PC-3 (cell line): ENCODE measurements around the gene NSUN5. TPM values are rescaled to one million over a fixed set of nuclear protein-coding genes. Genes with fewer than 3 reads are reported as not detected.

Experiments
- ATAC-seq: fragments of 200-7000 bp; cut with Tn5 transposase; 2 replicates; pipeline ENCODE4 v1.9.1; 2020; ENCODE audit warnings: mild to moderate bottlenecking, moderate library complexity
- BruUV-seq: library from RNA; stranded (reverse); fragments of 400-500 nt; replicated peaks from 2 replicates; lab custom pipeline; 2021; lab: Mats Ljungman, UMichigan
- CTCF ChIA-PET: fragments of 300-600 bp; sonication (Branson Sonifier 250); formaldehyde crosslinking; loops from one replicate; lab custom pipeline; 2022; ENCODE audit warnings: antibody characterized with exemption; lab: Charles Lee
- POLR2A ChIA-PET: fragments of 300-600 bp; sonication (Branson Sonifier 250); formaldehyde crosslinking; loops from one replicate; lab custom pipeline; 2022; ENCODE audit warnings: antibody characterized with exemption; ENCODE audit not compliant: unreplicated experiment; lab: Charles Lee
- DNase-seq: peaks from one replicate; pipeline ENCODE4 v3.0.0-alpha.2; 2015
- H2AFZ ChIP-seq: fragments of 300-600 bp; sonication (generic); 2 replicates; pipeline ENCODE4 v1.6.0; 2016; ENCODE audit warnings: antibody characterized with exemption, low read length
- H3F3A ChIP-seq: fragments of 300-600 bp; sonication (generic); one replicate; pipeline ENCODE4 v1.6.0; 2017; ENCODE audit warnings: antibody characterized with exemption, low read length, control low read depth, mild to moderate bottlenecking; ENCODE audit not compliant: unreplicated experiment
- H3K27ac ChIP-seq: fragments of 300-600 bp; sonication (generic); 2 replicates; pipeline ENCODE4 v1.5.1; 2016; ENCODE audit warnings: mild to moderate bottlenecking, low read length
- H3K27me3 ChIP-seq: fragments of 300-600 bp; sonication (generic); 2 replicates; pipeline ENCODE4 v1.6.1; 2016; ENCODE audit warnings: low read length, mixed read lengths
- H3K36me3 ChIP-seq: fragments of 300-600 bp; sonication (generic); 2 replicates; pipeline ENCODE4 v1.6.1; 2016; ENCODE audit warnings: low read depth, mixed run types, low read length, mixed read lengths
- H3K4me1 ChIP-seq: fragments of 300-600 bp; sonication (generic); 2 replicates; pipeline ENCODE4 v1.5.1; 2016; ENCODE audit warnings: low read length; ENCODE audit not compliant: insufficient read depth
- H3K4me2 ChIP-seq: fragments of 300-600 bp; sonication (generic); 2 replicates; pipeline ENCODE4 v1.6.0; 2016; ENCODE audit warnings: low read length
- H3K4me3 ChIP-seq: fragments of 300-600 bp; sonication (generic); 2 replicates; pipeline ENCODE4 v1.5.1; 2016; ENCODE audit warnings: mild to moderate bottlenecking, low read length, mixed read lengths
- H3K79me2 ChIP-seq: fragments of 300-600 bp; sonication (generic); 2 replicates; pipeline ENCODE4 v1.6.1; 2017; ENCODE audit warnings: low read length, mixed read lengths
- H3K9ac ChIP-seq: fragments of 300-600 bp; sonication (generic); 2 replicates; pipeline ENCODE4 v1.6.0; 2016; ENCODE audit warnings: mild to moderate bottlenecking, low read length
- H3K9me2 ChIP-seq: fragments of 300-600 bp; sonication (generic); replicated peaks from 2 replicates; pipeline ENCODE4 v1.6.1; 2016; ENCODE audit warnings: mixed run types, low read length, mixed read lengths
- H3K9me3 ChIP-seq: fragments of 300-600 bp; sonication (generic); 2 replicates; pipeline ENCODE4 v1.6.1; 2016; ENCODE audit warnings: low read length, mixed read lengths
- H4K20me1 ChIP-seq: fragments of 300-600 bp; sonication (generic); 2 replicates; pipeline ENCODE4 v1.6.1; 2016; ENCODE audit warnings: low read length, mixed read lengths
- CTCF ChIP-seq: fragments of 300-600 bp; sonication (generic); conservative IDR thresholded peaks from 2 replicates; pipeline ENCODE4 v1.5.1; 2017; ENCODE audit warnings: antibody characterized with exemption, low read depth, mild to moderate bottlenecking, low read length
- EZH2 ChIP-seq: fragments of 300-600 bp; sonication (generic); IDR thresholded peaks from one replicate; pipeline ENCODE4 v1.6.1; 2017; ENCODE audit warnings: antibody characterized with exemption, mild to moderate bottlenecking, low read length; ENCODE audit not compliant: unreplicated experiment
- EZH2phosphoT487 ChIP-seq: fragments of 300-600 bp; sonication (generic); IDR thresholded peaks from 2 replicates; pipeline ENCODE4 v1.6.1; 2018; ENCODE audit warnings: mild to moderate bottlenecking, antibody characterized with exemption, low read length, borderline replicate concordance
- intact Hi-C: fragments of 100-400 bp; cut with micrococcal nuclease; formaldehyde crosslinking; loops from 2 replicates; pipeline ENCODE4 v1.9.0; 2023
- total RNA-seq: library from RNA; depleted of rRNA; stranded (reverse); fragments of >200 nt; gene quantifications from 2 replicates; pipeline ENCODE4 v1.2.3, GENCODE V29; 2014

NSUN5 gene
- total RNA-seq, 1 experiment from 2014 or later = 36.0 TPM

DNA sequence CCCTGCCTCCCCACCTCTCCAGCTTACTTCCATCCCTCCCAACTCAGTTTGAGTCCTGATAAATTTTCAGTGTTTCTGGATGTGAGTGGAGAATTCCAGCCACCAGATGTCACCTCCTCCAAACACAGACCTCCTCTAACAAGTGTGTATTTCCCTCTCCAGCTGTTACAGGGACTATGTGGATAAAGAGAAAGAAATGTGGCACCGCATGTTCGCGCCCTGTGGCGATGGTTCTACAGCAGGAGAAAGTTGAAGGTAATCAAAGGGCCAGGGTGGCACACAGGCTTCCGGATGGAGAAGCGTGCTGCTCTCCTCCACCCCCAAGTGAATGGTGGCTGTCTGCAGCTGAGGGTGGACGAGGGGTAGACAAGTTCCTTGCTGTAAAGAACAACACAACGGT, 34.0 kb upstream of the NSUN5 start:
- DNase-seq (peak; percentile 8), ATAC-seq (peak; percentile 84)
- H3K9me3 ChIP-seq = no peaks in the 10 kb centered on the region
- no peak overlapping the region for H3K9ac ChIP-seq
- intact Hi-C loops = loop anchor here (1.0 to 5.0 kb wide), 2 partner anchors 94 to 110 kb away; no protein-coding TSS in a partner anchor
- H3F3A ChIP-seq = no peaks in the 10 kb centered on the region
- no peak overlapping the region for H3K27ac ChIP-seq
- no peaks in the 10 kb centered on the region for H4K20me1 ChIP-seq
- H2AFZ ChIP-seq = no peak overlapping the region
- ChIA-PET POLR2A (no interaction called here), CTCF (interaction anchor here (1.1 to 1.7 kb wide), 2 partner anchors 94 to 109 kb away, joined by 3 to 6 read pairs; no protein-coding TSS in a partner anchor)
- H3K9me2 ChIP-seq = no peaks in the 10 kb centered on the region
- no peak for TF ChIP-seq EZH2
- TF ChIP-seq EZH2phosphoT487 = no peak
- TF ChIP-seq CTCF = peak; percentile 50
- H3K36me3 ChIP-seq = no peaks in the 10 kb centered on the region
- no peaks in the 10 kb centered on the region for H3K4me1 ChIP-seq
- H3K27me3 ChIP-seq = no peaks in the 10 kb centered on the region; the same call in 1 of the 2 replicates
- H3K79me2 ChIP-seq = no peaks in the 10 kb centered on the region
- no peak overlapping the region for H3K4me3 ChIP-seq
- no TSS peak for BruUV-seq
- H3K4me2 ChIP-seq = no peak overlapping the region

- ATAC-seq = no peak; the same call in 1 of the 2 replicates
- ChIA-PET CTCF (interaction anchor here (1.1 to 1.7 kb wide), 2 partner anchors 95 to 110 kb away, joined by 3 to 6 read pairs; no protein-coding TSS in a partner anchor), POLR2A (no interaction called here)
- Histone ChIP-seq H4K20me1 (no peaks in the 10 kb centered on the region), H3K4me3 (no peak overlapping the region), H3F3A (no peaks in the 10 kb centered on the region), H3K27ac (no peak overlapping the region), H3K4me2 (no peak overlapping the region), H3K27me3 (no peaks in the 10 kb centered on the region), H3K4me1 (no peaks in the 10 kb centered on the region), H3K9me2 (no peaks in the 10 kb centered on the region), H2AFZ (no peak overlapping the region), H3K9me3 (no peaks in the 10 kb centered on the region), H3K79me2 (no peaks in the 10 kb centered on the region), H3K9ac (no peak overlapping the region), H3K36me3 (no peaks in the 10 kb centered on the region)
- BruUV-seq = no TSS peak
- intact Hi-C loops = loop anchor here (1.0 to 5.0 kb wide), 2 partner anchors 94 to 110 kb away; no protein-coding TSS in a partner anchor
- no peak for TF ChIP-seq EZH2
- no peak for TF ChIP-seq CTCF
- no peak for TF ChIP-seq EZH2phosphoT487
- DNase-seq = peak; percentile 32
Measured at GRCh38 chr7:73341877-73342276, 33.3 kb upstream of the NSUN5 start.

DNA sequence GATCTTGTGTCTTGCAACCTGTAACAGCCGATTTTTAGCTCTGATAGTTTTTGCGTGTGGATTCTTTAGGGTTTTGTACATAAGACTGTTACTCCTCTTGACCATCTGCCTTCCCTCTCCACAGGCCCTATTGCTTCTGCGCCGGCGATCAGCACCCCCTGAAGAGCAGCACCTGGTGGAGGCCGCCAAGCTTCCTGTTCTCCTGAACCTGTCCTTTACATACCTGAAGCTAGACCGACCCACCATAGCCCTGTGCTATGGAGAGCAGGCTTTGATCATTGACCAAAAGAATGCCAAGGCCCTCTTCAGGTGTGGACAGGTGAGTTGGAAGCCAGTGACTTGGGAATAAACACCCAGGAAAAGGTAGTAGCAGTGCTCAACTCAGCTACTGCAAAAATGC, 31.9 kb upstream of the NSUN5 start:
- DNase-seq (no peak), ATAC-seq (no peak)
- no peaks in the 10 kb centered on the region for H3K9me3 ChIP-seq
- TF ChIP-seq EZH2 (no peak), EZH2phosphoT487 (no peak), CTCF (no peak)
- no peak overlapping the region for H3K9ac ChIP-seq
- H3K4me2 ChIP-seq = no peak overlapping the region
- POLR2A ChIA-PET = no interaction called here
- H3K79me2 ChIP-seq = no peaks in the 10 kb centered on the region
- H3K36me3 ChIP-seq = no peaks in the 10 kb centered on the region
- no peak overlapping the region for H2AFZ ChIP-seq
- no peaks in the 10 kb centered on the region for H4K20me1 ChIP-seq
- H3K27ac ChIP-seq = no peak overlapping the region
- intact Hi-C loops = loop anchor here (5.0 kb wide), 1 partner anchor 112 kb away; no protein-coding TSS in a partner anchor
- no TSS peak for BruUV-seq
- CTCF ChIA-PET = no interaction called here
- H3F3A ChIP-seq = no peaks in the 10 kb centered on the region
- no peaks in the 10 kb centered on the region for H3K4me1 ChIP-seq
- H3K4me3 ChIP-seq = no peak overlapping the region
- H3K9me2 ChIP-seq = no peaks in the 10 kb centered on the region
- no peaks in the 10 kb centered on the region for H3K27me3 ChIP-seq
